Colon (tissue), 2 donors: ENCODE results near the gene SMIM34.

Experiments
- FAIRE-seq: peaks from 2 replicates; lab custom pipeline; 2012; peaks lifted over from hg19 to GRCh38; lab: Jason Lieb, UNC
- donor health status: control.
- donor health status: control.

The SMIM34 gene

GRCh38 chr21:34372321-34372720, 51.4 kb downstream of the SMIM34 start:
- no peak for FAIRE-seq

GRCh38 chr21:34369741-34370140, 54.0 kb downstream of the SMIM34 start:
- no peak for FAIRE-seq
